Mucosa of gallbladder (tissue), 1 donor: ENCODE measurements around the gene GLRX. TPM values are rescaled to one million over a fixed set of nuclear protein-coding genes. Genes with fewer than 3 reads are reported as not detected.

ENCODE experiments used
- DNase-seq: peaks from one replicate; pipeline ENCODE4 v3.0.0-alpha.2; 2020; ENCODE audit warnings: low spot score
- total RNA-seq: library from RNA; stranded (reverse); gene quantifications from one replicate; pipeline ENCODE4 v1.2.1, GENCODE V29; 2021
- donor health status: DM: no; HTN: no; CAD: no.

GLRX gene
- total RNA-seq, 1 donor from 2014 or later = 64.4 TPM

- no peak for DNase-seq
Observed at GRCh38 chr5:95780597-95780996, 41.9 kb downstream of the GLRX start.

DNA sequence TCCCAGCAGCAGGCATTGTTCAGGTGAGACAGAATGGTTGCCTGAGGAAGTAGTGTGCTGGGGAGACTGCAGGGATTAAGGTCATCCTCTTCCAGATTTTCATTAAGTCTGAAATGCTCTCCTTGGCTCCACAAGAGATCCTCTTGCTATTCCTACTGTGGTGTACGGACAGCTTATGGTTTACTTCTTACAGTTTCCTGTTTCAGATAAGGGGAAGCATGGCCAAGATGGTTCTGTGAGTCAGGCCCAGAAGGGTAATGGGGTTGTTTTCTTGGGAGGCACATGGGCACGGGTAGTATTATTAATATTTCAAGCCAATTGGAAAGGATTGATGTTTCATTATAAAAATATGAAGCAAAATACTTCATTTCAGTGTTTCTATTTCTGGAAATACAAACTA is 42.9 kb downstream of the GLRX start:
- DNase-seq = no peak

DNA sequence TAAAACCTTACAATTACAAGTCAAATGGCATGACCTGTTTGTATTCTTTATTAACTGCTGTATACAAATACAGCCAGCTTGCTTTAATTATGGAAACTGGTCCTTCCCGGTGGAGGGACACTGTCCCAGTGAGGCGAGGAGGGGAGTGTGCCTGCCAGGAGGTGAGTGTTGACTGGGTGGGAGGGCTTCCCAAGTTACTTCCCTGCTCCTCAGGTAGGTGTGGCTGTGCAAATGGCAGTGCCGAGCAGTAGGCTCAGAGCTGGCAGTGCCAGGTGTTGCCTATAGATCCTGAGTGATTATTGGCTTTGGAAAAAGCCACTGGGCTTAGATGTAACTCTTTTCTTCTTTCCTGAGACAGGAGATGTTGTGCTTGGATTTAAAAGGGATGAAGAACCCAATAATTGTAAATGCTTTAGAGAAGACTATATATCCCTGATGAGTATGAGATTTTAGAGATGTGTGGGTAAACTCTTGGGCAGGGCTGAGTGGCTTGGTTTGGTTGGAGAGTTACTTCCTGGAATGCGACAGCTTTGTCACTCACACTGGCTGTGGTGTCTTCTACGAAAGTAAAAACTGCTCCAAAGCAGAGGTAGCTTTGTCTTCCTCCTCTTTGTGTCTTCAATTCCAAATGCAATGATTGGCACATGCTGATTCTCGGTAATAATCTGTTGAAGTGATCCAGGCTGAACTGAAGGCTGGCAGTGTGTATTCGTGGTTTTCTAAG is 43.7 kb downstream of the GLRX start:
- DNase-seq = no peak

GRCh38 chr5:95777441-95777840 is 45.1 kb downstream of the GLRX start:
- DNase-seq = no peak

GRCh38 chr5:95773335-95774059 is 49.0 kb downstream of the GLRX start:
- DNase-seq = no peak

DNA sequence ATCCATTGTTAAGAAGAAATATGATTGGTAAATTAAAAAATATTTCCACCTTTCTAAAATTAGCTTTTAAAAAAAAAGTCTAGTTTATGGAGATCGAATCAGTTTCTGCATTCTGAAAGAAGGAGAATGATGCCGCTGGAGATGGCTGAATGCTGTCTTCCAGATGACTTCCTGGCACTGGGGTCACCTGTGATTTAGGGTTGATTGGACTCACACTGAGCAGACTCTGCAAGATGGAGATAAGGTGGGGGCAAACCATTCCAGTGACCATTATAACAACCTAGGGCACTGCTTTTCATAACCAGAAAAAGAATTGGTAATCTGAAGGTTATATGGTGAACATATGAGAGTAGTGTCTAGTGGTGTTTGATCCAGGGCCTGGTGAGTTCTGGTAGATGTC is 50.6 kb downstream of the GLRX start:
- DNase-seq = no peak

GRCh38 chr5:95770830-95771708 is 51.5 kb downstream of the GLRX start:
- peak; percentile 50 for DNase-seq

- no peak for DNase-seq
Observed at GRCh38 chr5:95768731-95769130, 53.8 kb downstream of the GLRX start.

- DNase-seq = no peak
Observed at GRCh38 chr5:95763941-95764340, 58.6 kb downstream of the GLRX start.

Other genes starting within 250 kb of the GLRX start
- not detected for gene GPR150, start 202.6 kb downstream of the GLRX start, total RNA-seq
- gene RFESD, start 175.9 kb downstream of the GLRX start, total RNA-seq = 1.3 TPM
- gene SPATA9, start 139.7 kb downstream of the GLRX start, total RNA-seq = 0.20 TPM
- gene RHOBTB3, start 91.4 kb downstream of the GLRX start, total RNA-seq = 38.6 TPM
- 49.0 TPM for gene ELL2, start 139.1 kb upstream of the GLRX start, total RNA-seq